Gastrocnemius medialis (tissue), 4 donors: Measurements from ENCODE around the gene SFMBT2. TPM values are rescaled to one million over a fixed set of nuclear protein-coding genes. Genes with fewer than 3 reads are reported as not detected.

Experiments used
- ATAC-seq, 2 donors: fragments of 150-250 bp; one replicate each; pipeline ENCODE4 v1.9.1; 2016
- DNase-seq, 2 donors: peaks; one replicate each; pipeline ENCODE4 v3.0.0-alpha.2; 2019
- H3K27ac ChIP-seq, 4 donors: fragments of 200-600 bp; sonication (generic); 1 replicate in 1 of 4; 2 replicates in 3 of 4; pipeline ENCODE4 v1.5.1; 2016 to 2018; ENCODE audit warnings: mild to moderate bottlenecking in 2 of 4, moderate library complexity in 1 of 4
- H3K27me3 ChIP-seq, 3 donors: fragments of 200-600 bp; sonication (generic) in 2 of 3; 1 replicate in 1 of 3; 2 replicates in 2 of 3; pipeline versions ENCODE4 v1.5.1 to v1.6.0; 2016 to 2019; ENCODE audit warnings: mild to moderate bottlenecking in 1 of 3, moderate library complexity in 1 of 3
- H3K36me3 ChIP-seq, 2 donors: fragments of 200-600 bp; sonication (generic) in 1 of 2; one replicate each; pipeline ENCODE4 v1.5.1; 2017 to 2018
- H3K4me1 ChIP-seq, 2 donors: fragments of 200-600 bp; sonication (generic) in 1 of 2; one replicate each; pipeline ENCODE4 v1.5.1; 2016 to 2017; ENCODE audit warnings: mild to moderate bottlenecking in 2 of 2
- H3K4me3 ChIP-seq, 4 donors: fragments of 200-600 bp; sonication (generic) in 3 of 4; 1 replicate in 1 of 4; 2 replicates in 3 of 4; pipeline ENCODE4 v1.5.1; 2016 to 2019; ENCODE audit warnings: mild to moderate bottlenecking in 2 of 4
- H3K9me3 ChIP-seq, 3 donors: fragments of 200-600 bp; sonication (generic) in 2 of 3; 1 replicate in 1 of 3; 2 replicates in 2 of 3; pipeline ENCODE4 v1.5.1; 2016 to 2019
- CTCF ChIP-seq, 5 experiments: fragments of 450-650 bp in 3 of 5; fragments of 200-600 bp in 2 of 5; sonication (generic) in 2 of 5; IDR thresholded peaks in 4 of 5; conservative IDR thresholded peaks in 1 of 5; 1 replicate in 4 of 5; 2 replicates in 1 of 5; pipeline ENCODE4 v1.5.1; 2016 to 2019; ENCODE audit warnings: antibody characterized with exemption in 5 of 5, mild to moderate bottlenecking in 3 of 5, moderate library complexity in 3 of 5
- POLR2A ChIP-seq, 2 donors: fragments of 450-650 bp; IDR thresholded peaks; one replicate each; pipeline ENCODE4 v1.6.1; 2017; ENCODE audit warnings: antibody characterized with exemption in 2 of 2, mild to moderate bottlenecking in 2 of 2, moderate library complexity in 2 of 2
- in situ Hi-C, 4 donors: fragments of 200-750 bp; cut with MboI; loops; one replicate each; pipeline versions ENCODE4 v1.15.0 to v1.8.0; 2017; ENCODE audit warnings: low sequenced_read_pairs in 4 of 4
- intact Hi-C: fragments of 100-400 bp; cut with DNase I; formaldehyde crosslinking; loops from one replicate; pipeline ENCODE4 v1.15.1; 2023; ENCODE audit warnings: low total_unique reads
- total RNA-seq, 4 donors: library from RNA; depleted of rRNA; stranded (reverse); fragments of >200 nt; gene quantifications; one replicate each; pipeline versions ENCODE4 v1.1.0 to v1.2.3, GENCODE V29; 2016

SFMBT2 gene
- total RNA-seq, 4 donors from 2014 or later, result 1.1 to 6.9 (median 2.1) TPM

DNA sequence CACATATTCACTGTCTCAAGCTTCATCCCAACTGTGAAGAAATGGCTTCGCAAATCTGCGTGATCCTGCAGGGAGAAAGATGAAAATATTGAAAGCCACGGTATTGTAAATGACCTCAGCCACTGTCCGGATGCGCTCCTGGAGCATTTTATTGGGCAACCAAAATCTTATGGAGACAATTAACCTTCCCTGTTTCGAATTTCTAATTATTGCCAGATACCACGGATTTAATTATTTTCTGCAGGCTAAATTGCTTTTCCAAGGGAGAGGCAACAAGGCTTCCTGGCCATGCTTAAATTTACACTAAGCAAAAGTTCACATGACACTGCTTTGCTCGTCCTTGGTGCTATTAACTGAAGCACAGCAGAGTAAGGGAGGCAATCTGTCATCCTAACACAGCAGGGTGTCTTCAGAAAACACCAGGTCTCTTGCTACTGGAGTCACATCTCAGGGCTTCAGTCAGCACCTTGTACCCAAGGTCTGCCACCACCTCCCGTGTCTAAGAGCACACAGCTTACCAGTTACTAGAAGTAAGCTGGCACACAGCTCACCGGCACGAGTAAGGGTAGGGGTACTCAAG, 162.2 kb downstream of the SFMBT2 start:
- no peak for ATAC-seq
- no peak for DNase-seq
- TF ChIP-seq CTCF (IDR thresholded peaks at IDR 0.05 in 4 of 5, conservative IDR thresholded peaks at IDR 0.05 in 1 of 5), result no peak
- no peak for TF ChIP-seq POLR2A (IDR thresholded peaks at IDR 0.05)
- Histone ChIP-seq H3K27me3 (no peaks in the 10 kb centered on the region), H3K4me3 (no peak overlapping the region), H3K4me1 (peaks cover 0 to 5% of the 10 kb centered on the region in 2 donors), H3K27ac (no peak overlapping the region), H3K36me3 (peaks cover 0 to 10% of the 10 kb centered on the region in 2 donors), H3K9me3 (no peaks in the 10 kb centered on the region)
- intact Hi-C loops (no loop called here), in situ Hi-C loops (loop anchor here in 1 of 4 donors (10.0 kb wide), 1 partner anchor 156 kb away; no protein-coding TSS in a partner anchor)

- DNase-seq (no peak), ATAC-seq (no peak)
- in situ Hi-C loops, result loop anchor here in 1 of 4 donors (10.0 kb wide), 1 partner anchor 157 kb away; no protein-coding TSS in a partner anchor
- TF ChIP-seq CTCF (IDR thresholded peaks at IDR 0.05 in 4 of 5, conservative IDR thresholded peaks at IDR 0.05 in 1 of 5), result no peak
- TF ChIP-seq POLR2A (IDR thresholded peaks at IDR 0.05), result no peak
- Histone ChIP-seq H3K27ac (no peak overlapping the region), H3K4me3 (no peak overlapping the region), H3K27me3 (no peaks in the 10 kb centered on the region), H3K9me3 (no peaks in the 10 kb centered on the region), H3K4me1 (peaks cover 0 to 5% of the 10 kb centered on the region in 2 donors), H3K36me3 (peaks cover 0 to 10% of the 10 kb centered on the region in 2 donors)
- intact Hi-C loops, result no loop called here
Observed at GRCh38 chr10:7248148-7248547, 162.7 kb downstream of the SFMBT2 start.

- Histone ChIP-seq H3K27ac (no peak overlapping the region), H3K4me1 (peaks cover 0 to 5% of the 10 kb centered on the region in 2 donors), H3K4me3 (no peak overlapping the region), H3K9me3 (no peaks in the 10 kb centered on the region), H3K27me3 (no peaks in the 10 kb centered on the region), H3K36me3 (peaks cover 0 to 10% of the 10 kb centered on the region in 2 donors)
- ATAC-seq, result no peak
- in situ Hi-C loops, result loop anchor here in 1 of 4 donors (10.0 kb wide), 1 partner anchor 159 kb away; no protein-coding TSS in a partner anchor
- no peak for TF ChIP-seq POLR2A (IDR thresholded peaks at IDR 0.05)
- intact Hi-C loops, result no loop called here
- DNase-seq, result no peak
Observed at GRCh38 chr10:7245505-7245904, 165.3 kb downstream of the SFMBT2 start.

- H3K36me3 ChIP-seq, result peaks cover 0 to 8% of the 10 kb centered on the region in 2 donors
- H3K27ac ChIP-seq, result peak overlapping the region in 2 of 4 donors; percentile 19 to 42
- in situ Hi-C loops, result loop anchor here in 1 of 4 donors (10.0 kb wide), 1 partner anchor 161 kb away; no protein-coding TSS in a partner anchor
- intact Hi-C loops, result no loop called here
- ATAC-seq, result peak in 1 of 2 donors; percentile 62
- H3K4me3 ChIP-seq, result no peak overlapping the region
- TF ChIP-seq CTCF (IDR thresholded peaks at IDR 0.05 in 4 of 5, conservative IDR thresholded peaks at IDR 0.05 in 1 of 5) (no peak), POLR2A (IDR thresholded peaks at IDR 0.05) (no peak)
- peaks cover 0 to 5% of the 10 kb centered on the region in 2 donors for H3K4me1 ChIP-seq
- H3K9me3 ChIP-seq, result no peaks in the 10 kb centered on the region
- no peak for DNase-seq
- no peaks in the 10 kb centered on the region for H3K27me3 ChIP-seq
Observed at GRCh38 chr10:7243873-7244272, 167.0 kb downstream of the SFMBT2 start.

DNA sequence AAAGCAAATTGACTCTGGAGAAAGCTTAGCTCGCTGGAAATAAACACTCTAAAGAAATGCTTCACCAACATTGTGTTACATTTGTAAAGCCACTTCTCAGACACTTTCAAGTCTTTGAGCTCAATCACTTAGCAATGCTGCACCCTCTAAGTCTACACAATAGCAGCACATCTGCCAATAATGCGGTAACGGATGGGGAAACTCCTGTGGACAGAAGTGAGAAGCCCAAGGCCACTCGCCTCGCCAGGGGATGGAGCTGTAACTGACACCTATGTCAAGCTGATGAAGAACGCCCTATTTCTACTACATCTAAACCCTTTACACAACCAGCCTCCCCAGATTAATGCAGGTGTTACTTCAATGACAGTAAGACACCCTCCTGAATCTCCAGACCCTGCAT, 167.7 kb downstream of the SFMBT2 start:
- H3K27ac ChIP-seq, result no peak overlapping the region
- H3K27me3 ChIP-seq, result no peaks in the 10 kb centered on the region
- in situ Hi-C loops, result loop anchor here in 1 of 4 donors (10.0 kb wide), 1 partner anchor 162 kb away; no protein-coding TSS in a partner anchor
- no peaks in the 10 kb centered on the region for H3K9me3 ChIP-seq
- ATAC-seq (no peak), DNase-seq (no peak)
- H3K36me3 ChIP-seq, result peaks cover 0 to 3% of the 10 kb centered on the region in 2 donors
- H3K4me3 ChIP-seq, result no peak overlapping the region
- TF ChIP-seq POLR2A (IDR thresholded peaks at IDR 0.05) (no peak), CTCF (IDR thresholded peaks at IDR 0.05 in 4 of 5, conservative IDR thresholded peaks at IDR 0.05 in 1 of 5) (no peak)
- intact Hi-C loops, result no loop called here
- peaks cover 0 to 5% of the 10 kb centered on the region in 2 donors for H3K4me1 ChIP-seq
